HG03571 (cell line): ENCODE data around the gene ARNT2.

Experiments used
- ATAC-seq: cut with Tn5 transposase; IDR thresholded peaks from one replicate; pipeline ENCODE4 v1.9.1; 2021; ENCODE audit not compliant: unreplicated experiment

The ARNT2 gene

DNA sequence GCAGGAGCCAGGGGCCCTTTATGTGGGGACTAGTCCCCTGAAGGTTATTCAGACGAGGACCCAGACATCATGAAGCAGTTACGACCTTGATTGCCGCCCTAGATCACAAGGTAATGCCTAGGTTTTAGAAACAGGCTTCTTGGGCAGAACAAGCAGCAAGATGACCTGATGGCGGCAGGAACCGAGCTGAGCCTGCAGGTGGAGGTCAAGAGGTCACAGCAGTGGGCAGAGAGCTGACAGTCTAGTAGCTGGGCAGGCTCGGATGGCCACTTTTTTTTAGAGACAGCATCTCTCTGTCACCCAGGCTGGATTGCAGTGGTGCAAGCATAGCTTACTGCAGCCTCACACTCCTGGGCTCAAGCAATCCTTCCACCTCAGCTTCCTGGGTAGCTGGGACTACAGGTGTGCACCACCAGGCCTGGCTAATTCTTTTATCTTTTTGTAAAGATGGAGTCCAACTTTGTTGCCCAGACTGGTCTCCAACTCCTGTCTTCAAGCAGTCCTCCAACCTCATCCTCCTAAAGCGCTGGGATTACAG, 207.4 kb downstream of the ARNT2 start:
- ATAC-seq = no peak

DNA sequence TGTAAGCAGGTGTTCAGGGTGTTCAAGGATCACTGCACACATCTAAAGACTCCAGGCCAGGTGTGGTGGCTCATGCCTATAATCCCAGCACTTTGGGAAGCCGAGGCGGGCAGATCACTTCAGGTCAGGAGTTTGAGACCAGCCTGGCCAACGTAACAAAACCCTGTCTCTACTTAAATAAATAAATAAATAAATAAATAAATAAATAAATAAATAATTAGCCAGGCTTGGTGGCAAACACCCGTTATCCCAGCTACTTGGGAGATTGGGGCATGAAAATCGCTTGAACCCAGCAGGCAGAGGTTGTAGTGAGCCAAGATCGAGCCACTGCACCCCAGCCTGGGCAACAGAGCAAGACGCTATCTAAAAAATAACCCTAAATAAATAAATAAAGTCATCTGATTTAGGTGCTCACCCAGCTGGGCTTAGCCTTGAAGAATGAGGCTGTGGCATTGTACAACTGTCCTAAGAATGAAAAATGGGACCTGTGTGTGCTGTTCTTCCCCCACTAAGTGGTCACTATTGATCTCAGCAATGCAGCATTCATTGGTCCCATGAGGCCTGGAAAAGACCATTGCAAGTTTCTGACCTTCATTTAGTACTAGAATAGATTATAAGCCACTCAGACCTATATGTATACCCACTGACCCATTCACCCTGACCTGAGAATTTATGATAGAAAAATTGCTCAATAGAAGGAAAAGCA, 208.1 kb downstream of the ARNT2 start:
- ATAC-seq = no peak

GRCh38 chr15:80613762-80614365, 209.7 kb downstream of the ARNT2 start:
- no peak for ATAC-seq

DNA sequence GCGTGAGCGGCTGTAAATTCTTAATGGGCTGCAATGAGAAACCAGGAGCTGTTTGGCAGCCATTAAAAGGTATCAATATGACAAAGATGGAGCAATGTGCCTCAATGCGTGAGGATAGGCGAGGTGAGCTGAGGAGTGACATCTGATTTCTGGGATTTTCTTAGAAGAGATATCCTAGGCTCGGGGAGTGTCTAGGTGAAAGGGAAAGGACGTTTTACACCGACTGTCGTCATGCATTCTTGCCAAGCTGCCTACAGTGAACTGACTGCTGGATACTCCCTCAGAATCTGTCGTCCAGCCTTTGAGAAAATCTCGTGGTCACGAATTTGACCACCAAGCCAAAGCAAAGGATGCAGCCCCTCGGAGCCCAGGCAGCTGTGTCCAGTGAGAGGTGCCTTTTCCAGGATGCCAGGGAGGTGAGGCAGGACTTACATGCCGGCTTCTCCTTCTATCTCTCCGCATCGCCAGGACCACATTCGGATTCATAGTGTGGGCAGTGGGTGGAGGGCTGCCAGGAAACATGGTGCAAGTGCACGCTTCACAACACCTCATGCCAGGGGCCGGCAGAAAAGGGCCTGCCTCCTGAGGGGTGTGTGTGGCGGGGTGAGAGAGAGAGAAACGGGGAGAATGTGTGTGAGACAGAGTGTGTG, 210.7 kb downstream of the ARNT2 start:
- no peak for ATAC-seq

DNA sequence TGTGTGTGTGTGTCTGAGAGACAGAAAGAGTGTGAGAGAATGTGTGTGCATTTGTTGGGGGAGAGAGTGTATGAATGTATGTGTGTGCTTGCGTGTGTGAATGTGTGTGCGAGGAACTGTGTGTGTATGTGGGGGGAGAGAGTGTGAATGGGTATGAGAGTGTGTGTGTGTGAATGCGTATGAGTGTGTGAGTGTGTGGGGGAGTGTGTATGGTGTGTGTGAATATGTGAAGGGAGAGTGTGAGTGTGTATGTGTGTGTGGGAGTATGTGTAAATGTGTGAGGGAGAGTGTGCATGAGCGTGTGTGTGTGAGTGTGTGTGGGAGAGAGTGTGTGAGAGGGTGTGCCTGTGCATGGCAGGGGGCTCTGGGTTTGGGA, 211.2 kb downstream of the ARNT2 start:
- no peak for ATAC-seq

GRCh38 chr15:80615783-80616391, 211.7 kb downstream of the ARNT2 start:
- ATAC-seq = no peak

GRCh38 chr15:80618685-80619400, 214.7 kb downstream of the ARNT2 start:
- no peak for ATAC-seq

DNA sequence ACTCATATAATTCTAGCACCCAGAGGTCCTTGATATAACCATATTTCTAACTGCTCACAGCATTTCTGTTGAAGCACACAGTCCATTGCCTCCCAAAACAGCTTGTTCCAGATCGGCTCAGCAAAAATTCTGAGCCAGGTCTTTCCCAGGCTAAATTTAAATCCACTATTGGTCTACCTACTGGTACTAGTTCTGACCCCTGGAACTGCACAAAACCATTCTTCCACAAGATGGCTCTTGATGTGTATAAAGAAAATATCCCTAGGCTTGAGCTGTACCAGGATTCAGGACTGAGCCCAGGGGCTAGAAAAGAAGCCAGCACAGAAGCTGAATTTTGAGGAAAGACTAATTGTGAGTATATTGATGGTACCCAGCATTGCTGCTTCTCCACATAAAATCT, 215.5 kb downstream of the ARNT2 start:
- no peak for ATAC-seq

DNA sequence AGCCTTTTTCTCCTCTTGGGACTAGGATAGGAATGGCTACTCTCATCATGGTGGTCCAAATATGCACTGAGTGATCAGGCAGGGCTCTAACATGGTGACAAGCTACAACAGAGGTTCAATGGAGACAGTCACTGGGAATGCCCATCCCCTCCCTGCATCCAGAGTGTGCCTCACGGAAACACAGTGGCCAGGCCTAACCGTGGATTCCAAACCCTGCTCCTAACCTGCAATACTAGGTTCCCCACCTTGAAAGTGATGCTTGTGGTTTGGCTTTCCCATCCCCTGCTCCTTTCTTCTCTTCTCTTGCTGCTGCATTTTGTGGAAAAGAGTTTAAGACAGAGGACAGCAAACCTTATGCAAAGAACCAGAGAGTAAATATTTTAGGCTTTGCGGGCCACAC, 216.0 kb downstream of the ARNT2 start:
- no peak for ATAC-seq

DNA sequence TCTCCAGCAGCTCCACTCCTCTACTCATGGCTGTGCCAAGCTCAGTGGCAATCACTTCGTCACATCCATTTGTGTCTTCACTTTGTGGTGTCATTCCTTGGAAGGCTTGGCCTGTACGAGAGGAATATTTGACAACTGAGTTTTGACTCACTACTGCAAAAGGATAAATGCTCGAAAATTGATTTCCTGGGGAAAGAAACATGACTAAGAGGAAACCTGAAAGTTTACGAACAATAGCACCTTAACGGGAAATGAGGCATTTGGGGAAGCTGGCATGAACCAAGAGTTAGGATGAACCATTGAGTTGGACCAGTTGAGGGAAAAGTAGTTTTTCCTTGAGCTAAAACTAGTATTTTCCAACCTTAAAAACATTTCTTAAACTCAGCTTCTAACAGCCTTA, 216.7 kb downstream of the ARNT2 start:
- ATAC-seq = no peak

GRCh38 chr15:80626643-80627120, 222.5 kb downstream of the ARNT2 start:
- no peak for ATAC-seq

- ATAC-seq = no peak
These were observed 225.2 kb downstream of the ARNT2 start for GRCh38 chr15:80629355-80629754.

DNA sequence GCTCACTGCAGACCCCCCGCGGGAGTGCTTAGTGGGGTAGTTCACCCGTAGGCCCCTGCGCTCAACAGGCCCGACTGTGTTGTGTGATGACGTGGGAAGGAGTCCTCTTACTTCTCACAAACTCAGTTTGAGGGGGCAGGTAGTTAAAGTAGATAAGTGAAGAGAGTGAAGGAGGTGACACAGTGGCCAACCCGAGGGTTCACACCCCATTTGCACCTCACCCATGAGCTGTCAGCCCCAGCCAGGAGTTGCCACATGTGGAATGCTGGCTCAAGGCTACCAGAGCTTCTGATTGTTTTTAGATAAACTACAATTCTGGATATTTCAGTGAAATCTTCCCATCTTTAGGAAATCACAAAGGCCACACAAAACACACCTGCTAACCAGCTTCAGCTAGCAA, 226.8 kb downstream of the ARNT2 start:
- ATAC-seq = no peak

DNA sequence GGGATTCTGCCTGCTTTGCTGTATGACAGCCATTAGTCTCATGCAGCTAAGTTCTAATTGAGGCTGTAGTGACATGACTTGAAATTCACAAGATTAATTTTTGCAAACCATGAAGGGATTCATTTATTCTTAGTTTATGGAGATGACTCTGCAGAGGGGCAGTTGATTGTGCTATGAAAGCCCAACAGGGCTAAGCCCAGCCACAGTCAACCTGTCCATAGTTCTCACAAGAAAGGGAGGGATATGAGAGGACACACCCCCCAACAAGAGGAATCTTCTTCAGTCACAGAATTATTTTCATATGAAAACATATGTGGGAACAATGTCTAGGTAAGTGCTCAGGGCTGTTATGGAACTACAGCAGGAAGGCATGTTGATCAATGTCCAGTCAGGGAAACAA, 229.0 kb downstream of the ARNT2 start:
- no peak for ATAC-seq

- ATAC-seq = no peak
These were observed 231.8 kb downstream of the ARNT2 start for GRCh38 chr15:80635953-80636352.

DNA sequence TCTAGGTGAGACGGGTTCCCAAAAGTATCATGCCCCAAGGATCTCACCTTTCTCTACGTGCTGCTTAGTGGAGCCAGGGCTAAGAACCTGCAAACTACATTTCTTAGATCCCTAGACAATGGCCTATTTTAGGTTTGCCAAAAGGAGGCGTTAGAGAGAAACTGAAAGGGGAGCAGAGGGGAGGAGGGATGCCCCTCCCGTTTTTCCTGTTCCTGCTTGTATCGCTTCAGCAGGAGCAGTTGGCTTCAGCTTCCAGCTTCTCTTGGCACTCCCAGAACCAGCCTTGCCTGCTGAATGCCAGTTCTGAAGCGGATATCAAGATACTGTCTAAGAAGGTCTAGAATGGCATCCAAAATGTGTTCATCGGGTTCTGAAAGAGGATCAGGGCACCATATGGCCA, 232.5 kb downstream of the ARNT2 start:
- ATAC-seq = no peak

DNA sequence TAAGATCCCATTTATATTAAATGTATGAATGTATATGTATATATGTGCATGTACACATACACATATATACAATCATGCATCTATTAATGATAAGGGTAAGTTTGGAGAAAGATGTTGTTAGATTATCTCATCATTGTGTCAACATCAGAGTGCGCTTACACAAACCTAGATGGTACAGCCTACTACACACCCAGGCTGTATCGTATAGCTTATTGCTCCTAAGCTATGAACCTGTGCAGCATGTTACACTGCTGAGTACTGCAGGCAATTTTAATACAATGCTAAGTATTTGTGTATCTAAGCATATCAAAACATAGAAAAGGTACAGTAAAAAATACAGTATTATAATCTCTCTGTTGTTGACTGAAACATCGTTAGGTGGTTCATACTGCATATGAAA, 233.6 kb downstream of the ARNT2 start:
- ATAC-seq = no peak

DNA sequence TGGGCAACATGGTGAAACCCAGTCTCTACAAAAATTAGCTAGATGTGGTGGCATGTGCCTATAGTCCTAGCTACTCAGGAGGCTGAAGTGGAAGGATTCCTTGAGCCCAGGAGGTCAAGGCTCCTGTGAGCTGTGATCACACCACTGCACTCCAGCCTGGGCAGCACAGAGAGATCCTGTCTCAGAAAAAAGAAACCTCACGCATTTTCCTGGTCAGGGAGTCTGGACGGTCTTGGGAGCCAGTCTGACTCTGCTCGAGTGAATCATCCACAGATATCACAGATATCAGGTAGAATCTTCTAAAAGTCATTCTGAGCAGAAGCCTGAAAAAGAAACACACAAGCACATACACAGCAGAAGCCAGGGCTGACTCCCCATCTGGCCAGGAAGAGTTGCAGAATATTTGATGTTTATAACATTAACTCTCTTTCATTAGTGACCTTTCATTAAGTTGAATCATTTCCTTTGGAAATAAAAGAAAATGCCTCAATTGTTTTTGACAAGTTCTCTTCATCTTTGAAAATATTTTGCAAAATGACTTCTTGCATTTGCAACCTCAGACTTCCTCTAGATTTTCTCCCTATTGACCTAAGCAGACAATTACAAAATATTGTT, 234.5 kb downstream of the ARNT2 start:
- ATAC-seq = no peak

- no peak for ATAC-seq
These were observed 235.0 kb downstream of the ARNT2 start for GRCh38 chr15:80639168-80639555.

DNA sequence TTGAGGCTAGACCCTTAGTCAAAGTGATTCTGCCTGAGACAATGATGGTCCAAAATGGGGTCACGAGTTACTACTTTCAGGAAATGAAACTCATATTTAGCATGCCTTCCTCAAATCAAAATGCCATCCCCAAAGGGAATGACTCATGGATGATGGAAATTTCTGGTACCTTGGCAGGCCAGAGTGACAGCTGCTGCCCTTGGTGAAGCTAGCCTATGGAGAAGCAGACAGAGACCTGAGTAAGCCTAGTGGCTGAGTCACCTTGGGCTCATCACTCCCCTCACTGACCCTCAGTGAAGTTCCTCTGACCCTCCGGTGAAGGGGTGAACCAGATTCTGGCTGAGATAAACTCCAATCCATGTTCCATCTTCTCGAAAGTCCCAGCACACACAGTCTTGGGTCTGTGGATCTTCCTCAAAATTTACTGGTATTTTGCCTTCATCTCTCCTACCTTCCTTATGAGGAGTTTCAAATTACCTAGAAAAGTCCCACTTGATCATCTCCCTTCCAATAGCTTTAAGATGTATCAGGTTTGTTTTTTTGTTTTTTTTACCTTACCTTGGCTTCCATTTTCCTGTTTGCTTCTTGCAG, 236.4 kb downstream of the ARNT2 start:
- no peak for ATAC-seq
